GM21447 (cell line): ENCODE results near the gene GRPEL1.

Experiments used
- ATAC-seq: cut with Tn5 transposase; IDR thresholded peaks from one replicate; pipeline ENCODE4 v1.9.1; 2021; ENCODE audit not compliant: unreplicated experiment

The GRPEL1 gene

GRCh38 chr4:7066006-7066405 lies 1.9 kb downstream of the GRPEL1 start:
- no peak for ATAC-seq

GRCh38 chr4:7063362-7063761 lies 4.5 kb downstream of the GRPEL1 start:
- no peak for ATAC-seq

- no peak for ATAC-seq
Observed at GRCh38 chr4:7062816-7063215, 5.0 kb downstream of the GRPEL1 start.

- ATAC-seq, result no peak
Observed at GRCh38 chr4:7061815-7062214, 6.0 kb downstream of the GRPEL1 start.

- no peak for ATAC-seq
Observed at GRCh38 chr4:7060346-7061150, 7.3 kb downstream of the GRPEL1 start.

- no peak for ATAC-seq
Observed at GRCh38 chr4:7059662-7060061, 8.2 kb downstream of the GRPEL1 start.

- no peak for ATAC-seq
Observed at GRCh38 chr4:7058792-7059191, 9.1 kb downstream of the GRPEL1 start.

- no peak for ATAC-seq
Observed at GRCh38 chr4:7055990-7056325, 11.9 kb downstream of the GRPEL1 start.

GRCh38 chr4:7055111-7055989 lies 12.5 kb downstream of the GRPEL1 start:
- no peak for ATAC-seq

GRCh38 chr4:7054106-7054880 lies 13.6 kb downstream of the GRPEL1 start:
- no peak for ATAC-seq

GRCh38 chr4:7052923-7053715 lies 14.7 kb downstream of the GRPEL1 start:
- no peak for ATAC-seq

GRCh38 chr4:7052313-7052712 lies 15.6 kb downstream of the GRPEL1 start:
- no peak for ATAC-seq

GRCh38 chr4:7051905-7052304 lies 16.0 kb downstream of the GRPEL1 start:
- ATAC-seq, result no peak

GRCh38 chr4:7051144-7051495 lies 16.7 kb downstream of the GRPEL1 start:
- no peak for ATAC-seq

- ATAC-seq, result no peak
Observed at GRCh38 chr4:7050481-7051143, 17.3 kb downstream of the GRPEL1 start.

GRCh38 chr4:7049739-7050138 lies 18.1 kb downstream of the GRPEL1 start:
- no peak for ATAC-seq

- no peak for ATAC-seq
Observed at GRCh38 chr4:7049295-7049694, 18.6 kb downstream of the GRPEL1 start.

GRCh38 chr4:7048642-7049041 lies 19.2 kb downstream of the GRPEL1 start:
- ATAC-seq, result no peak

GRCh38 chr4:7046971-7047370 lies 20.9 kb downstream of the GRPEL1 start:
- ATAC-seq, result no peak
